ENCODE data around the gene AMOT. TPM values are rescaled to one million over a fixed set of nuclear protein-coding genes. Genes with fewer than 3 reads are reported as not detected.

AMOT gene
- polyA plus RNA-seq, 1 donor (not counting 4 experiments of a cell fraction or from before 2014, with no cell fraction given) = 0.21 TPM

GRCh38 chrX:112735147-112735546 lies 105.5 kb downstream of the AMOT start:
- H3K9me3 ChIP-seq (ENCODE audit: control insufficient read depth, low read depth, low read length) = no peaks in the 10 kb centered on the region
- FAIRE-seq = no peak
- dilution Hi-C loops (cut with MboI; ENCODE audit: extremely low pct_ligation_motif_present, low sequenced_read_pairs) = no loop called here

GRCh38 chrX:112734290-112734689 lies 106.3 kb downstream of the AMOT start:
- H3K9me1 ChIP-seq (ENCODE audit: control insufficient read depth, extremely low read depth, insufficient read depth, low read length) = no peaks in the 10 kb centered on the region
- H2AFZ ChIP-seq (ENCODE audit: control insufficient read depth, low read length) = no peak overlapping the region
- no peaks in the 10 kb centered on the region for H3K9me3 ChIP-seq (ENCODE audit: control insufficient read depth, low read depth, low read length)
- DNase-seq (ENCODE audit: low read depth, low spot score) = no peak
- dilution Hi-C loops (cut with MboI; ENCODE audit: extremely low pct_ligation_motif_present, low sequenced_read_pairs) = no loop called here
- no peak overlapping the region for H3K9ac ChIP-seq (ENCODE audit: control insufficient read depth, extremely low read depth, insufficient read depth, low read length)
- no peak for FAIRE-seq
- no peaks in the 10 kb centered on the region for H4K20me1 ChIP-seq (ENCODE audit: control insufficient read depth, extremely low read depth, insufficient read depth, low read length)
- no peaks in the 10 kb centered on the region for H3K36me3 ChIP-seq (ENCODE audit: control insufficient read depth in 2 of 2, extremely low read depth in 1 of 2, insufficient read depth in 2 of 2, low read length in 2 of 2)
- no peak overlapping the region for H3K4me2 ChIP-seq (ENCODE audit: control insufficient read depth, extremely low read depth, insufficient read depth, low read depth, low read length)
- no peaks in the 10 kb centered on the region for H3K79me2 ChIP-seq (ENCODE audit: control insufficient read depth, insufficient read depth, low read length)
- H3K4me1 ChIP-seq (ENCODE audit: control insufficient read depth, extremely low read depth, insufficient read depth, low read length) = no peaks in the 10 kb centered on the region
- H3K27me3 ChIP-seq (ENCODE audit: control insufficient read depth, extremely low read depth, insufficient read depth, low read length) = peaks cover 15% of the 10 kb centered on the region
- H3K27ac ChIP-seq (ENCODE audit: control insufficient read depth, insufficient read depth, low read length) = no peak overlapping the region
- TF ChIP-seq CTCF (optimal IDR thresholded peaks at IDR 0.05 in 1 of 3, IDR thresholded peaks at IDR 0.05 in 1 of 3, conservative IDR thresholded peaks at IDR 0.05 in 1 of 3; ENCODE audit: extremely low read depth in 1 of 3, insufficient read depth in 2 of 3, low read length in 3 of 3) (no peak), EZH2 (IDR thresholded peaks at IDR 0.05; ENCODE audit: low read length) (no peak)
- no peak overlapping the region for H3K4me3 ChIP-seq (ENCODE audit: control insufficient read depth in 2 of 3, extremely low read depth in 1 of 3, insufficient read depth in 2 of 3, low read depth in 1 of 3, low read length in 3 of 3)

More at GRCh38 chrX:112735147-112735546, 105.5 kb downstream of the AMOT start:
- Histone ChIP-seq H3K4me1 (ENCODE audit: control insufficient read depth, extremely low read depth, insufficient read depth, low read length) (no peaks in the 10 kb centered on the region), H3K79me2 (ENCODE audit: control insufficient read depth, insufficient read depth, low read length) (no peaks in the 10 kb centered on the region), H3K9me1 (ENCODE audit: control insufficient read depth, extremely low read depth, insufficient read depth, low read length) (no peaks in the 10 kb centered on the region), H2AFZ (ENCODE audit: control insufficient read depth, low read length) (no peak overlapping the region), H3K27ac (ENCODE audit: control insufficient read depth, insufficient read depth, low read length) (no peak overlapping the region), H3K4me2 (ENCODE audit: control insufficient read depth, extremely low read depth, insufficient read depth, low read depth, low read length) (no peak overlapping the region), H3K4me3 (ENCODE audit: control insufficient read depth in 2 of 3, extremely low read depth in 1 of 3, insufficient read depth in 2 of 3, low read depth in 1 of 3, low read length in 3 of 3) (no peak overlapping the region), H4K20me1 (ENCODE audit: control insufficient read depth, extremely low read depth, insufficient read depth, low read length) (no peaks in the 10 kb centered on the region), H3K27me3 (ENCODE audit: control insufficient read depth, extremely low read depth, insufficient read depth, low read length) (peaks cover 15% of the 10 kb centered on the region), H3K36me3 (ENCODE audit: control insufficient read depth in 2 of 2, extremely low read depth in 1 of 2, insufficient read depth in 2 of 2, low read length in 2 of 2) (no peaks in the 10 kb centered on the region), H3K9ac (ENCODE audit: control insufficient read depth, extremely low read depth, insufficient read depth, low read length) (no peak overlapping the region)
- DNase-seq (ENCODE audit: low read depth, low spot score) = no peak
- TF ChIP-seq CTCF (optimal IDR thresholded peaks at IDR 0.05 in 1 of 3, IDR thresholded peaks at IDR 0.05 in 1 of 3, conservative IDR thresholded peaks at IDR 0.05 in 1 of 3; ENCODE audit: extremely low read depth in 1 of 3, insufficient read depth in 2 of 3, low read length in 3 of 3) = no peak
- TF ChIP-seq EZH2 (IDR thresholded peaks at IDR 0.05; ENCODE audit: low read length) = no peak

All from keratinocyte (primary cell).